Keratinocyte (primary cell): ENCODE data around the gene TNS3. TPM values are rescaled to one million over a fixed set of nuclear protein-coding genes. Genes with fewer than 3 reads are reported as not detected.

Source experiments
- DNase-seq: peaks from one replicate; pipeline ENCODE4 v3.0.0-alpha.2; 2011; ENCODE audit warnings: low read depth, missing footprints, low spot score
- FAIRE-seq: peaks from 2 replicates; lab custom pipeline; 2011; peaks lifted over from hg19 to GRCh38; lab: Jason Lieb, UNC
- H2AFZ ChIP-seq: 2 replicates; pipeline ENCODE4 v1.6.0; 2012; ENCODE audit warnings: low read length, control low read depth, inconsistent platforms; ENCODE audit not compliant: control insufficient read depth
- H3K27ac ChIP-seq: 2 replicates; pipeline ENCODE4 v1.5.1; 2011; ENCODE audit warnings: low read length; ENCODE audit not compliant: control insufficient read depth, insufficient read depth
- H3K27me3 ChIP-seq: 3 replicates; pipeline ENCODE4 v1.6.0; 2011; ENCODE audit warnings: low read length; ENCODE audit not compliant: control insufficient read depth, insufficient read depth; ENCODE audit errors: extremely low read depth
- H3K36me3 ChIP-seq, 2 experiments: 2 replicates in 1 of 2; 3 replicates in 1 of 2; pipeline ENCODE4 v1.5.1; 2011; ENCODE audit warnings: low read length in 2 of 2, mild to moderate bottlenecking in 1 of 2; ENCODE audit not compliant: control insufficient read depth in 2 of 2, insufficient read depth in 2 of 2; ENCODE audit errors: extremely low read depth in 1 of 2
- H3K4me1 ChIP-seq: 3 replicates; pipeline ENCODE4 v1.5.1; 2011; ENCODE audit warnings: low read length; ENCODE audit not compliant: control insufficient read depth, insufficient read depth; ENCODE audit errors: extremely low read depth
- H3K4me2 ChIP-seq: 3 replicates; pipeline ENCODE4 v1.6.0; 2011; ENCODE audit warnings: low read depth, low read length; ENCODE audit not compliant: control insufficient read depth, insufficient read depth; ENCODE audit errors: extremely low read depth
- H3K4me3 ChIP-seq, 3 experiments: fragments of 200-600 bp in 1 of 3; sonication (generic) in 1 of 3; 2 replicates in 2 of 3; 3 replicates in 1 of 3; pipeline ENCODE4 v1.5.1; 2011 to 2016; ENCODE audit warnings: low read length in 3 of 3, mild to moderate bottlenecking in 3 of 3, control low read depth in 2 of 3, inconsistent platforms in 1 of 3, low read depth in 1 of 3, mixed read lengths in 1 of 3, mixed run types in 1 of 3, moderate library complexity in 1 of 3; ENCODE audit not compliant: control insufficient read depth in 2 of 3, insufficient read depth in 2 of 3; ENCODE audit errors: extremely low read depth in 1 of 3
- H3K79me2 ChIP-seq: 2 replicates; pipeline ENCODE4 v1.6.0; 2012; ENCODE audit warnings: low read length; ENCODE audit not compliant: control insufficient read depth, insufficient read depth
- H3K9ac ChIP-seq: 3 replicates; pipeline ENCODE4 v1.6.0; 2011; ENCODE audit warnings: low read length; ENCODE audit not compliant: control insufficient read depth, insufficient read depth; ENCODE audit errors: extremely low read depth
- H3K9me1 ChIP-seq: 3 replicates; pipeline ENCODE4 v1.6.0; 2011; ENCODE audit warnings: low read length; ENCODE audit not compliant: control insufficient read depth, insufficient read depth; ENCODE audit errors: extremely low read depth
- H3K9me3 ChIP-seq: 2 replicates; pipeline ENCODE4 v1.5.1; 2012; ENCODE audit warnings: low read depth, low read length; ENCODE audit not compliant: control insufficient read depth
- H4K20me1 ChIP-seq: 3 replicates; pipeline ENCODE4 v1.6.0; 2011; ENCODE audit warnings: low read length; ENCODE audit not compliant: control insufficient read depth, insufficient read depth; ENCODE audit errors: extremely low read depth
- EZH2 ChIP-seq: IDR thresholded peaks from one replicate; pipeline ENCODE4 v1.6.1; 2012; ENCODE audit warnings: inconsistent platforms, mild to moderate bottlenecking, low read length, moderate library complexity
- dilution Hi-C: fragments of 300-500 bp; cut with MboI; formaldehyde crosslinking; loops from one replicate; pipeline ENCODE4 v1.7.0; 2020; ENCODE audit warnings: low sequenced_read_pairs; ENCODE audit not compliant: extremely low pct_ligation_motif_present
- polyA plus RNA-seq, 5 experiments: library from polyadenylated mRNA; depleted of rRNA in 3 of 5; stranded (reverse) in 3 of 5; stranded (forward) in 1 of 5; unstranded in 1 of 5; fragments of >200 nt; gene quantifications; 1 replicate in 1 of 5; 2 replicates in 3 of 5; 3 replicates in 1 of 5; pipeline versions ENCODE4 v1.2.1 to v1.2.3, GENCODE V29; 2011 to 2012; ENCODE audit warnings: missing spikeins in 2 of 5, low read depth in 1 of 5, low replicate concordance in 1 of 5
- TF ChIP-seq, protein P1 (sequence below), 3 experiments: IDR thresholded peaks in 1 of 3; conservative IDR thresholded peaks in 1 of 3; optimal IDR thresholded peaks in 1 of 3; 2 replicates in 2 of 3; 3 replicates in 1 of 3; pipeline versions ENCODE3 to v1.5.1; 2011; ENCODE audit warnings: low read length in 3 of 3, mild to moderate bottlenecking in 3 of 3, moderate library complexity in 2 of 3, control low read depth in 1 of 3, inconsistent platforms in 1 of 3; ENCODE audit not compliant: insufficient read depth in 2 of 3; ENCODE audit errors: extremely low read depth in 1 of 3

TNS3 gene
- polyA plus RNA-seq, 1 donor (not counting 4 experiments of a cell fraction or from before 2014, with no cell fraction given), result 3.9 TPM

DNA sequence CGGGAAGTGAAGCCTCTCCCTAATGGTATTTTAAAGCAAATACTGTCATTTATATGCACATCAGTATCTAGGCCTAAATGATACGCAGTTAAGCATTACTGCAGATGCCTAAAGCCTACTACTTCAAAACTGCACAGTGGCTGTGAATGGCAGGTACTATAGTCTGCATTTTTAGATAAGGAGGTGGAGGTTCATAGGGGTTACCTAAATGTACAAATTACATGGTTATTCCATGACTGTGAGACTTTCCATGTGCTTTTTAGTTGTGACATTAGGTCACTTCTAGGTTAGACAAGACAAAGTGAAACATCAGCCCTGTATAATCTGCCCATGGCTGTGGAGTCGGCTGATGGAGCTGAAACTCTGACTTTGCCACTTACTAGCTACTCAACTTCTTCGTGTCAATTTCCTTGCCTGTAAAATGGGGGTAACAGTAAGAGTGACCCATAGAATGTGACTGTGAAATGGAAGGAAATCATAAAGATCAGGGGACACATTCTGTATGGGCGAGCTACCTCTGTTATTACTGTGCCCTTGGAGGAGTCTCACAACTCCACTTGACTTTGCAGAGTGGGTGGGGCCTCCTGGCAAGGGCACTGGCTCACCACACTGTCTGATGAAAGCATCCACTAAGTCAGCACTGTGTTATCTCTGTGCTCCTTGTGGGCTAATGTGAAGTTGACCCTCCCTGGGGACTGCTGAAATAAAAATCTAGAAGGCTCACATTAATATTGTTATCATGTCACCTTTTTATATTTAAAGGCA lies 239.4 kb downstream of the TNS3 start:
- Histone ChIP-seq H3K4me3 (no peak overlapping the region), H3K9me3 (no peaks in the 10 kb centered on the region), H3K4me1 (peaks cover 3% of the 10 kb centered on the region), H3K79me2 (no peaks in the 10 kb centered on the region), H4K20me1 (no peaks in the 10 kb centered on the region), H3K27me3 (no peaks in the 10 kb centered on the region), H3K36me3 (no peaks in the 10 kb centered on the region), H3K4me2 (no peak overlapping the region), H3K9ac (no peak overlapping the region), H2AFZ (no peak overlapping the region), H3K9me1 (no peaks in the 10 kb centered on the region), H3K27ac (no peak overlapping the region)
- no peak for DNase-seq
- FAIRE-seq, result no peak
- dilution Hi-C loops, result no loop called here
- TF ChIP-seq EZH2, result no peak
- TF ChIP-seq, protein P1, sequence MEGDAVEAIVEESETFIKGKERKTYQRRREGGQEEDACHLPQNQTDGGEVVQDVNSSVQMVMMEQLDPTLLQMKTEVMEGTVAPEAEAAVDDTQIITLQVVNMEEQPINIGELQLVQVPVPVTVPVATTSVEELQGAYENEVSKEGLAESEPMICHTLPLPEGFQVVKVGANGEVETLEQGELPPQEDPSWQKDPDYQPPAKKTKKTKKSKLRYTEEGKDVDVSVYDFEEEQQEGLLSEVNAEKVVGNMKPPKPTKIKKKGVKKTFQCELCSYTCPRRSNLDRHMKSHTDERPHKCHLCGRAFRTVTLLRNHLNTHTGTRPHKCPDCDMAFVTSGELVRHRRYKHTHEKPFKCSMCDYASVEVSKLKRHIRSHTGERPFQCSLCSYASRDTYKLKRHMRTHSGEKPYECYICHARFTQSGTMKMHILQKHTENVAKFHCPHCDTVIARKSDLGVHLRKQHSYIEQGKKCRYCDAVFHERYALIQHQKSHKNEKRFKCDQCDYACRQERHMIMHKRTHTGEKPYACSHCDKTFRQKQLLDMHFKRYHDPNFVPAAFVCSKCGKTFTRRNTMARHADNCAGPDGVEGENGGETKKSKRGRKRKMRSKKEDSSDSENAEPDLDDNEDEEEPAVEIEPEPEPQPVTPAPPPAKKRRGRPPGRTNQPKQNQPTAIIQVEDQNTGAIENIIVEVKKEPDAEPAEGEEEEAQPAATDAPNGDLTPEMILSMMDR (optimal IDR thresholded peaks at IDR 0.05 in 1 of 3, IDR thresholded peaks at IDR 0.05 in 1 of 3, conservative IDR thresholded peaks at IDR 0.05 in 1 of 3; ENCODE audit: extremely low read depth in 1 of 3, insufficient read depth in 2 of 3, low read length in 3 of 3), result no peak

DNA sequence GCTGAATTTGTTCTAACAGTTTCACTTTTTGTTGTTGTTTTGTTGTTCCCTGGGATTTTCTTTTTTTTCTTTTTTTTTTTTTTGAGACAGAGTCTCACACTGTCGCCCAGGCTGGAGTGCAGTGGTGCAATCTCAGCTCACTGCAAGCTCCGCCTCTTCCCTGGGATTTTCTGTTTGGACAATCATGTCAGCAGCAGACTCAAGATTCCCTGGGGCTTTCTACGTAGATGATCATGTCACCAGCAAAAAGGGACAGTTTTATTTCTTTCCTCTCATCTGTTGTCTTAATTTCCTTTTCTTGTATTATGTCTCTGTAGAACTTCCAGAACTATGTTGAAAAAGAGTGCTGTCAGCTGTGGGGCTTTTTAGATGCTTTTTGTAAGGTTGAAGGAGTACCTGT lies 241.4 kb downstream of the TNS3 start:
- TF ChIP-seq, protein P1 (optimal IDR thresholded peaks at IDR 0.05 in 1 of 3, IDR thresholded peaks at IDR 0.05 in 1 of 3, conservative IDR thresholded peaks at IDR 0.05 in 1 of 3; ENCODE audit: extremely low read depth in 1 of 3, insufficient read depth in 2 of 3, low read length in 3 of 3), result no peak
- TF ChIP-seq EZH2, result no peak
- Histone ChIP-seq H4K20me1 (no peaks in the 10 kb centered on the region), H3K79me2 (no peaks in the 10 kb centered on the region), H3K9me3 (no peaks in the 10 kb centered on the region), H3K4me2 (no peak overlapping the region), H3K4me3 (no peak overlapping the region), H3K9ac (no peak overlapping the region), H3K4me1 (peaks cover 22% of the 10 kb centered on the region), H3K9me1 (peaks cover 4% of the 10 kb centered on the region), H3K27ac (no peak overlapping the region), H3K27me3 (no peaks in the 10 kb centered on the region), H3K36me3 (no peaks in the 10 kb centered on the region), H2AFZ (no peak overlapping the region)
- DNase-seq (no peak), FAIRE-seq (no peak)
- dilution Hi-C loops, result no loop called here
